Measurements from ENCODE around the gene IFIT5. TPM values are rescaled to one million over a fixed set of nuclear protein-coding genes. Genes with fewer than 3 reads are reported as not detected.

Gene IFIT5, protein sequence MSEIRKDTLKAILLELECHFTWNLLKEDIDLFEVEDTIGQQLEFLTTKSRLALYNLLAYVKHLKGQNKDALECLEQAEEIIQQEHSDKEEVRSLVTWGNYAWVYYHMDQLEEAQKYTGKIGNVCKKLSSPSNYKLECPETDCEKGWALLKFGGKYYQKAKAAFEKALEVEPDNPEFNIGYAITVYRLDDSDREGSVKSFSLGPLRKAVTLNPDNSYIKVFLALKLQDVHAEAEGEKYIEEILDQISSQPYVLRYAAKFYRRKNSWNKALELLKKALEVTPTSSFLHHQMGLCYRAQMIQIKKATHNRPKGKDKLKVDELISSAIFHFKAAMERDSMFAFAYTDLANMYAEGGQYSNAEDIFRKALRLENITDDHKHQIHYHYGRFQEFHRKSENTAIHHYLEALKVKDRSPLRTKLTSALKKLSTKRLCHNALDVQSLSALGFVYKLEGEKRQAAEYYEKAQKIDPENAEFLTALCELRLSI
- total RNA-seq, result 10 to 100 TPM; 18.6 to 45.2 (median 21.8) TPM

DNA sequence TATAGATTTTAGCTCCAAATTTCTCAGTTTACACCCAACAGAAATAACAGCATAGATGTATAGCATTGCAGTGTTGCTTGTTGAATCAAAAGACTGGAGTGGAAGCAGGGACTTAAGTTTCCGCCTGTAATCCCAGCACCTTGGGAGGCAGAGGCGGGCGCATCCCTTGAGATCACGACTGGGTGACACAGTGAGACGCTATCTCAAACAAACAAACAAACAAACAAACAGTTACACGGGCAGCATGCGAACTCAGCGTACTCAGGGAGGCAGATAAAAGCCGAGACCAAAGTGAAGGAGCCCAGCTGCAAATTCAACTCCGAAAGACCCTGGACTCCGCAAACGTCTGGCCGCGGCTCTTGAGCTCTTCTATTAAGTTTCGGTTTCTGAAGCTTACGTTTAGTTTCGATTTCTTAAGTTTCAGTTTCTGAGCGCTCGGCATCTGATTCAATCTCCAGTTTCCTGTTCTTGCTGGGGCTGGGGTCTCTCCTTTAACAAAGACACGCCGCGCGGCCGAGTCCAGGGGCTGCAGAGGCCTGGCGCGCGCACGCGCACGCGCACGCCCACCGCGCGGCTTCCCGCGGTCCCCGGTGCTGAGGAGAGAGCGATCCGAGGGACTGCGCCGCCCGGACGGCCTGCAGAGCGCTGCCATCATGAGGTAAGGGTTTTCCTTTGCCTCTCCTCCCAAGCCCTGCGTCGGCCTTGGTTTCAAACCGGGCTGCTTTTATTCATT is at the start of gene IFIT5:
TSS of gene IFIT5 (plus strand) at position 423 of the 733 bp plus-strand sequence. CDS start at position 654, 231 bp downstream.
- Histone ChIP-seq H3K4me3 (peak within 1 kb of the TSS; percentile 51 to 74 (median 66)), H3K4me1 (replicated peaks in 1 of 2) (peaks cover 11 to 34% of the 10 kb centered on the region in 2 donors), H3K27ac (peak within 1 kb of the TSS; percentile 79 to 87)
- in situ Hi-C loops (cut with MboI; ENCODE audit: low pct_unique_long_range_greater_than_20kb in 2 of 9, low sequenced_read_pairs in 9 of 9, unreplicated experiment in 9 of 9), result no loop called here
- 0 to 3% (median 0%) methylated on average over 3 to 26 of the region's 48 CpGs; no CpG with 5 or more reads in 1 of the 10 experiments for WGBS, 10 experiments
- peak; percentile 79 to 97 (median 96) for ATAC-seq (replicated peaks in 6 of 8)

DNA sequence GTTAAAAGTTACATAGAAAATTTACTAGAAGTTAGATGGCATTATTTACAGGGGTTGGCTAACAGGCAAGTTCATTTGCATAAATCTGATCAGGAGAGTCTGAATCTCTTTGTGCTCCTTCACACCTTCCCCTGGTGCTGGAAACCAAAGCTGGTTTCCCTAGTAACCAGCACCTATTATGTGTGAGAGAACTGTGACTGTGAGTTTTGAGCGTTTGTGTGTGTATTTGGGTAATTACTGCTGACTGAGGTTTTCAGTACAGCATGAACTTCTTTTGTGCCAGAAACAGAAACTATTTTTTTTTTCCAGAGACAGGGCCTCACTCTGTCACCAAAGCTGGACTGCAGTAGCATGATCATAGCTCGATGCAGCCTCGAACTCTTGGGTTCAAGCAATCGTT is 46.8 kb upstream of the IFIT5 start:
- Histone ChIP-seq H3K4me1 (replicated peaks in 1 of 2) (peaks cover 5 to 19% of the 10 kb centered on the region in 2 donors), H3K27ac (peak overlapping the region; percentile 13 to 38), H3K4me3 (no peak overlapping the region)
- in situ Hi-C loops (cut with MboI; ENCODE audit: low pct_unique_long_range_greater_than_20kb in 2 of 9, low sequenced_read_pairs in 9 of 9, unreplicated experiment in 9 of 9), result no loop called here
- ATAC-seq (replicated peaks in 6 of 8), result peak in 5 of 8 experiments; percentile 79 to 88 (median 81)
- 20 to 80% (median 51%) methylated on average over 1 to 4 of the region's 4 CpGs; no CpG with 5 or more reads in 2 of the 10 experiments for WGBS, 10 experiments

DNA sequence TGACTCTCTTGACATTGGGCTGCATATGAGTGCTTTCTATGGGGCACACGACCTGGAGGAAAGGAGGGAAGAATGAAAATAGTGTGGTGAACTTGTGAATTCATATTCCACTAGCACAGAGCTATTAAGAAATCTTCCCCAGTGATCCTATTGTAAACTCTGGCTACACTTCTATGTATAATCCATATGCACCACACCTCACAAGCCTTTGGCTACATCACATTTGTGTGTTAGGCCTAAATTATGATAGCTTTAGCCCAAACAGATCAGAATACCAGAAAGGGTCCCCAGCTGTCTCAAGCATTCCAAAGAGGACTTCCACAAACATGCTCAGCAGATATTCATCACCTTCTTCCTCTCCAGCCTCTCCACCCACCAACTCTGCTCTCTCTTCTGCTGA is 46.2 kb upstream of the IFIT5 start:
- H3K4me1 ChIP-seq (replicated peaks in 1 of 2), result peaks cover 5 to 19% of the 10 kb centered on the region in 2 donors
- 0 to 63% (median 36%) methylated on average over 1 of the region's 1 CpG; no CpG with 5 or more reads in 5 of the 10 experiments for WGBS, 10 experiments
- ATAC-seq (replicated peaks in 6 of 8), result peak in 3 of 8 experiments; percentile 55 to 76 (median 56)
- no peak overlapping the region for H3K4me3 ChIP-seq
- in situ Hi-C loops (cut with MboI; ENCODE audit: low pct_unique_long_range_greater_than_20kb in 2 of 9, low sequenced_read_pairs in 9 of 9, unreplicated experiment in 9 of 9), result no loop called here
- H3K27ac ChIP-seq, result peak overlapping the region in 1 of 2 donors; percentile 38

DNA sequence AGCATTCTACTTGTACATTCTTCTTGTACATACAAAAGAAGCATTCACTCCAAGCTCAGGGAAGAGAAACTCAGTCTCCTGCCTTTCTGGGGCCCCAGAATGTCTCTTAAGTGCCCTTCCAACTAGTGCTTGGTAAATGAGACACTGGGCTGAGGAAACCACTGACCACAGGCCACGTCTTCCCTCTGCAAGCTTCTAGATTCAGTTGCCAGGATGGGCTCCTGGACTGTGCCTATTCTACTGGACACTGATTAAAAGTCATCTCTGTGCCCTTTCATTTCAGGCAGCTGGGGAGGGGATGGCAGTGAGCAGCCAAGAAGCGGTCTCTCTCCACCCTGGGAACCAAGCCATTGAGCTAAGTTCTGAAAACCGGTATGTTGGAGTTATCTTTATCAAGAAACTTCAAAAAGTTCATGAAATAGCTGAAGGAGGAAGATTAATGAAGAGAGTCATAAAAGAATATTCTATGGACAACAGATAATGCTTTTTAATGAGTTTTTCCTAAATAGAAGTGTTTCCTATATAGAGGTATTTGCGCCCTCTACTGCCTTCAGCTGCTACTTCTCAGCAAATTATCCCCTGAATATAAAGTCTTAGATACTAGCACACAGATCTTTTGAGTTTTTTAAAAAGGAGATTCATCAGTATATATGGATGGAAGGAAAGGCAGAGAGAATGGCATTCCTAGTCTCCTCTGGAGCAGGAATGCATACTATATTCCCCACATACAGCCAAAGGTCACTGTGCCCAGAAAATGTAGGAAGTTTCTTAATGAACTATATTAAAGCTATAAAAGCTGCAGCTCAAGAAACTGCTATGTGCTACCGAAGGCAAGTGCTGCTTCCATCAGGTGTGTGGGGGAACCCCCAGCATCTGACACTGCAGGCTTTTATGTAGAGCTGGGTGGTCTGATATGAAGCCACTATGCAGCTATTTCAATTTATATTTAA is 44.9 kb upstream of the IFIT5 start:
- Histone ChIP-seq H3K4me1 (replicated peaks in 1 of 2) (peaks cover 12 to 26% of the 10 kb centered on the region in 2 donors), H3K4me3 (no peak overlapping the region), H3K27ac (no peak overlapping the region)
- peak in 7 of 8 experiments; percentile 22 to 69 (median 45) for ATAC-seq (replicated peaks in 6 of 8)
- in situ Hi-C loops (cut with MboI; ENCODE audit: low pct_unique_long_range_greater_than_20kb in 2 of 9, low sequenced_read_pairs in 9 of 9, unreplicated experiment in 9 of 9), result no loop called here
- 23 to 90% (median 71%) methylated on average over 2 to 5 of the region's 5 CpGs; no CpG with 5 or more reads in 2 of the 10 experiments for WGBS, 10 experiments

DNA sequence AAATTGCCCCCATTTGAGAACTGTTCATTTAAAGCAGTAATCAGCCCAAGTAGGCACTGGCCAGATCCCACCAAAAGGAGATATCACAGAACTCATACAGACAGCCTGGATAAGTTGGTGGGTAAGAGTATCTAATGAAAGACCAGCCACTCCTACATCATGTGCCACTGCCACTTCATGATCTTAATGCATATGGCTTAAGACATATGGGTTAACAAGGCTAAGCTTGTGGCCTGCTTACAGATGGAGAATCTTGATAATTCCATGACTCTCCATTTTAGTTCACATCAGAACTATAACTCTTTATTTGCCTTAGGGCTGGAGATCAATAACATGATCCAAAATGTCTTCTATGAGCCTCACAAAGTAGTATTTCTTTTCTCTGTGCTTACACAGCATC is 43.3 kb upstream of the IFIT5 start:
- in situ Hi-C loops (cut with MboI; ENCODE audit: low pct_unique_long_range_greater_than_20kb in 2 of 9, low sequenced_read_pairs in 9 of 9, unreplicated experiment in 9 of 9), result no loop called here
- peaks cover 14 to 27% of the 10 kb centered on the region in 2 donors for H3K4me1 ChIP-seq (replicated peaks in 1 of 2)
- ATAC-seq (replicated peaks in 6 of 8), result no peak
- H3K27ac ChIP-seq, result no peak overlapping the region
- no peak overlapping the region for H3K4me3 ChIP-seq

DNA sequence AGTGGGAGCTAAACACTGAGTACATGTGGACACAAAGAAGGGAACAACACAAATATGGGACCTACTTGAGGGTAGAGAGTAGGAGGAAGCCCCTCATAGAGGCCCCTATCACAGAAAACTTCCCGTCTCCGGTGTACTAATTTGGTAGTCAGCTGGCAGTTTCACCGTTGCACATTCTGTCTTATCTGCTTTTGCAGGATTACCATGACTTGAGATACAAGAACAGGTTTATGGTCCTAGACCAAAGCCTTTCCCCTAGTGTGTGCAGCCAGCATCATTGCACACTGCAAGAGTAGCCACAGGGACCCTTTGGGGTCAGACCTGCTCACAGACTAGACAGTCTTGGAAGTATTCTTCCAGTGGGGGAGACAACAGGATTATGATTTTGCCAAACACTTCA is 42.4 kb upstream of the IFIT5 start:
- peaks cover 14 to 27% of the 10 kb centered on the region in 2 donors for H3K4me1 ChIP-seq (replicated peaks in 1 of 2)
- H3K27ac ChIP-seq, result no peak overlapping the region
- H3K4me3 ChIP-seq, result no peak overlapping the region
- in situ Hi-C loops (cut with MboI; ENCODE audit: low pct_unique_long_range_greater_than_20kb in 2 of 9, low sequenced_read_pairs in 9 of 9, unreplicated experiment in 9 of 9), result no loop called here
- 80 to 100% (median 100%) methylated on average over 1 to 2 of the region's 3 CpGs; no CpG with 5 or more reads in 4 of the 10 experiments for WGBS, 10 experiments
- ATAC-seq (replicated peaks in 6 of 8), result no peak

DNA sequence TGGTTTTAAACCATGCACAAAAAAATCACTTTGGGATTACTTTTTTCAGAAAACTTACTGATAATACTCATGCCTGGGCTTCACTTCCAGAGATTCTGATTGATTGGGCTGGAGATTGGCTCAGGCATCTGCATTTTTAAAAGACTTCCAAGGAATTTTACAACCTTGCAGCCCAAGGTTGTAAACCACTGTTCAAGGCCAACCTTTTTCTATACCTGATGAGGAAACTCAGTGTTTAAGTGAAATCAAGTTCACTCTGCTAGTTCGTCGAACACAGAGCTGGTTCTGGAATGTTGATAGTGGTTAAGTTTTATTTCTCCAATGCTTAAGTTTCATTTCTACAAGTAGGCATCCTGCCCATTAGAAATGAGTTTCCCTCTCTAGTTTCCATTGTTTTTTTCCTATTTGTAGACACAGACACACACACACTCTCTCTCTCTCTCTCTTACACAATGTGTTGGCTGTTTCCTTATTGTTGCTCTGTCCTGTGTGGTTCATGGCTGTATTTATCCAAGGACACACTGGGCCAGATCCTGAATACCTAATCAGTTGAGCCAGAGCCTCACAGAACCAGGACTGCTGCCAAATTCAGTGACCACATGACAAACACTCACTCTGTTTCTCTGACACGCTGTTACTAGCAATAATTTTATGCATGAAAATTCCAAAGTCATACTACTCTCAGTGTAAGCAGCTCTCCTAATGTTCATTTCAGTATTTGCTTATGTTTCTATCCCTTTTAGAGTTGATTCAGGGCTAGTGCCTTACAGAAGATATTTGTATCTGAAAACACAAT is 40.3 kb upstream of the IFIT5 start:
- peak; percentile 87 to 97 (median 95) for ATAC-seq (replicated peaks in 6 of 8)
- peaks cover 9 to 14% of the 10 kb centered on the region in 2 donors for H3K4me1 ChIP-seq (replicated peaks in 1 of 2)
- H3K27ac ChIP-seq, result no peak overlapping the region
- in situ Hi-C loops (cut with MboI; ENCODE audit: low pct_unique_long_range_greater_than_20kb in 2 of 9, low sequenced_read_pairs in 9 of 9, unreplicated experiment in 9 of 9), result no loop called here
- 0 to 92% (median 52%) methylated on average over 1 to 3 of the region's 3 CpGs; no CpG with 5 or more reads in 2 of the 10 experiments for WGBS, 10 experiments
- no peak overlapping the region for H3K4me3 ChIP-seq

DNA sequence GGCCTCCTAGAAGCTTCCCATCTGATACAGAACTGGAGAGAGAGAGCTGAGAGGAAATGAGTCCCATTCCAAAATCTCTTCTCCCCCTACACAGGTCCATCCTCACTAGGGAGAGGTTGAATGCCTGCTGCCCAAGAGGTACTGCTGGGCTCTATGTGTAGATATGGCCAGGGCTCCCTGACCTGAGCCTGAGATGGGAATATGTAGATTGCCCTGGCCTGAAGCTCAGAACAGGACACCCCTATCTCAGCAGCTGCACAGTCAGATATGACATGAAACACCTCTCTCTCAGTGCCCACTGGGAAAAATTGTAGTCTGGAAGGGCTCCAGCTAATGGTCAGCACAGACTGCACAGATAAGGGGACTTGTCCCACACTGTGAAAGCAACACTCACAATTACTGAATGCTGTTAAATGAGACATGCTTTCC is 39.6 kb upstream of the IFIT5 start:
- in situ Hi-C loops (cut with MboI; ENCODE audit: low pct_unique_long_range_greater_than_20kb in 2 of 9, low sequenced_read_pairs in 9 of 9, unreplicated experiment in 9 of 9), result loop anchor here in 2 of 9 experiments (25.0 kb wide), 1 partner anchor 337 kb away; no protein-coding TSS in a partner anchor
- peaks cover 9 to 11% of the 10 kb centered on the region in 2 donors for H3K4me1 ChIP-seq (replicated peaks in 1 of 2)
- no peak overlapping the region for H3K27ac ChIP-seq
- no peak overlapping the region for H3K4me3 ChIP-seq
- peak in 6 of 8 experiments; percentile 30 to 63 (median 54) for ATAC-seq (replicated peaks in 6 of 8)

DNA sequence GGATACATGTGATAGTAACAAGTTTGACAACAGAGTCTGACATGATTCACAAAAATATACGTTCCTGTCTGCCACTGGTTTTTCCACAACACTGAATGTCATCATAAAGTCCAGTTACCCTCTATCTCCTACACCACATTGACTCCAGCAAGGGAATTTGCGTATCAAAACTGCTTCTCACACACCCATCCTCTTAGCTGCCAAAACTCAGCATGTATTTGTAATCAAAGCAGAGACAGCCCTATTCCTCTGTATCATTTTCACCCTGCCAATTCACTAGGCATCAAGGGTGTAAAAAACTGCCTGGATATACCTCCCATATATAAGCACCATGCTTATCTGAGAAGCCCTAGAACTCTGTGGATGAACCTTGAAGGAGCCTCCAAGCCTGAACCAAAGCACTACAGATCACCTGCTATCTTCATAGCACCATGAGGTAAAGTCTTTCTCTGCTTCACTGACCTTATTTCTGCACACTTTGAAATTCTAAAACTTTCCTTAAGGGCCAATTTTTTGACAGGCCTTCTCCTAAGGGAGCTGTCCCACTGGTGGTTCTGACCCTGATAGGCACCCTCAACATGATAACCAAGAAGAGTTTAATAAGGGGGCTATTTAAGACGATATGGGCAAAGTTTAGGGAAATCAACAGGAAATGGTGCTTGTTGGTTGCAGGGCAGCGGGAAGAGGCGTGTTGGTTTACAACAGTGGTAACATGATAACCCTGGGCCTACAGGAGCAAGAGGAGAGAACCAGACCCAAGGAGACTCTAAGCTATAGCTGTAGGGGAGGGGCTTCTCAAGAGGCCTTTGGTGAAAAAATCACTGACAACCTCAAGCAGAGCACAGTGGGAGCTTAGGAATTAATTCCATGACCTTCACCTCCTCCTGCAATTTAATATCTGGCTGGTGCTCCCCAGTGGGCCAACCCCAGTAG is 36.4 kb upstream of the IFIT5 start, which contains the start of gene IFIT1B:
TSS of gene IFIT1B (plus strand) at position 352 of the 933 bp plus-strand sequence. CDS start at position 432, 80 bp downstream.
- Histone ChIP-seq H3K4me1 (replicated peaks in 1 of 2) (peaks cover 9 to 11% of the 10 kb centered on the region in 2 donors), H3K4me3 (no peak within 1 kb of the TSS), H3K27ac (no peak within 1 kb of the TSS)
- in situ Hi-C loops (cut with MboI; ENCODE audit: low pct_unique_long_range_greater_than_20kb in 2 of 9, low sequenced_read_pairs in 9 of 9, unreplicated experiment in 9 of 9), result loop anchor here in 2 of 9 experiments (25.0 kb wide), 1 partner anchor 341 kb away; no protein-coding TSS in a partner anchor
- WGBS, 10 experiments, result 50 to 100% (median 95%) methylated on average over 1 to 5 of the region's 5 CpGs
- no peak for ATAC-seq (replicated peaks in 6 of 8)

DNA sequence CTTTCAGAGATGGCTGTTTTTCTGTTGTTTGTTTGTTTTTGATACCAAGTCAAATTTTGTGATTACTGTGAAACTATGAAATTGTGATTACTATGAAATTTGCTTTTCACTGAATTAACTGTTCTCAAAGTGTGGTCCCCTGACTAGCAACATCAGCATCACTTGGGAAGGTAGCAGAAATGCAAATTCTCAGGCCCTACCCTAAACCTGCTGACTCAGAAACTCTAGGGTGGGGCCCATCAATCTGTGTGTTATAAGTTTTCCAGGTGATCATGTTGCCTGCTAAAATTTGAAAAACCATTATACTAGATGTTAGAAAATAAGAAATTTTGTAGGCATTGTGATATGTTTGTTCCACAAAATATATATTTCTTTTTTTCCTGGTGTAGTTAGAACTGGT is 35.3 kb upstream of the IFIT5 start:
- H3K4me1 ChIP-seq (replicated peaks in 1 of 2), result peaks cover 5 to 6% of the 10 kb centered on the region in 2 donors
- H3K27ac ChIP-seq, result no peak overlapping the region
- ATAC-seq (replicated peaks in 6 of 8), result no peak
- H3K4me3 ChIP-seq, result no peak overlapping the region
- in situ Hi-C loops (cut with MboI; ENCODE audit: low pct_unique_long_range_greater_than_20kb in 2 of 9, low sequenced_read_pairs in 9 of 9, unreplicated experiment in 9 of 9), result loop anchor here in 2 of 9 experiments (25.0 kb wide), 1 partner anchor 342 kb away; no protein-coding TSS in a partner anchor

DNA sequence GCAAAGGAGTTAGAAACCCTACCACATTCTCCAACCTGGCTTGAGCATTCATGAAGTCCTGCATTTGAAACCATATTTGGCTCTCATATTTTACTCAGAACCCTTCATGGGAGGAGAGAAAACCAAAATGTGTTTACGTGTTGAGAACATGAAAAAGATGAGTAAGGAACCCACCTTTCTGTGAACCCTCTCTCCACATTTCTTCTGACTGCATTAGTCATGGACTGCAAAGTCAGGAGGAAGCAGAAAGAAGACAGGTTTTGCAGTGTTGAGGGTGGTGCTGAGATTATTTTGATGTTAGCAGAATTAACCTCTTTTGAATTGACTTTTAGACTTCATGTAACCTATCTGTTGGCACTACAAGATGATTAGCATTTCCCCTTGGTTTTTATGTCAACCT is 31.6 kb upstream of the IFIT5 start:
- Histone ChIP-seq H3K4me1 (replicated peaks in 1 of 2) (no peaks in the 10 kb centered on the region), H3K27ac (no peak overlapping the region), H3K4me3 (no peak overlapping the region)
- ATAC-seq (replicated peaks in 6 of 8), result peak in 1 of 8 experiments; percentile 18
- 80 to 100% (median 92%) methylated on average over 1 of the region's 1 CpG; no CpG with 5 or more reads in 4 of the 10 experiments for WGBS, 10 experiments
- in situ Hi-C loops (cut with MboI; ENCODE audit: low pct_unique_long_range_greater_than_20kb in 2 of 9, low sequenced_read_pairs in 9 of 9, unreplicated experiment in 9 of 9), result loop anchor here in 2 of 9 experiments (25.0 kb wide), 1 partner anchor 345 kb away; no protein-coding TSS in a partner anchor

All from motor neuron (in vitro differentiated cells).